Measurements from ENCODE around the gene RGP1.

RGP1 gene

GRCh38 chr9:35723426-35723825 is 25.7 kb upstream of the RGP1 start:
- no peak for DNase-seq (ENCODE audit: low spot score)

DNA sequence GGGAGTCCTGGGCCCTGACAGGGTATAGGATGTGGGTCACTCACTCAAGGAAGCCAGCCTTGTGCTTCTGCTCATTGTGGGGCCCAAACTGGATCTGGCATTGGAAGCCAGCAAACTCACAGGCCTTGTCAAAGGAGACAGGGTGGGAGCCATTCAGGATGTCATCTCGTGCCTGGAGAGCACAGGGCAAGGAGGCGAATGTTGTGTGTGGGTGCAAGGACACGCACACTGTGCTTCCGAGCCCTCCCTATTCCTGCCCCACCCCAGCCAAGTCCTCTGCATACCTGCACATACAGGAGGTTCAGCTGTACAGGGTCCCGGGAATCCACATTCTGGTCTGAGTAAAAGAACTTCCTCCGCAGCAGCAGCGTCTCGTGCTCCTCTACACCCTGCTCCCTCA is 25.2 kb upstream of the RGP1 start:
- DNase-seq (ENCODE audit: low spot score) = no peak

- DNase-seq (ENCODE audit: low spot score) = no peak
Observed at GRCh38 chr9:35725362-35725761, 23.7 kb upstream of the RGP1 start.

GRCh38 chr9:35726931-35727330 is 22.2 kb upstream of the RGP1 start:
- no peak for DNase-seq (ENCODE audit: low spot score)

- DNase-seq (ENCODE audit: low spot score) = no peak
Observed at GRCh38 chr9:35727676-35728040, 21.4 kb upstream of the RGP1 start.

DNA sequence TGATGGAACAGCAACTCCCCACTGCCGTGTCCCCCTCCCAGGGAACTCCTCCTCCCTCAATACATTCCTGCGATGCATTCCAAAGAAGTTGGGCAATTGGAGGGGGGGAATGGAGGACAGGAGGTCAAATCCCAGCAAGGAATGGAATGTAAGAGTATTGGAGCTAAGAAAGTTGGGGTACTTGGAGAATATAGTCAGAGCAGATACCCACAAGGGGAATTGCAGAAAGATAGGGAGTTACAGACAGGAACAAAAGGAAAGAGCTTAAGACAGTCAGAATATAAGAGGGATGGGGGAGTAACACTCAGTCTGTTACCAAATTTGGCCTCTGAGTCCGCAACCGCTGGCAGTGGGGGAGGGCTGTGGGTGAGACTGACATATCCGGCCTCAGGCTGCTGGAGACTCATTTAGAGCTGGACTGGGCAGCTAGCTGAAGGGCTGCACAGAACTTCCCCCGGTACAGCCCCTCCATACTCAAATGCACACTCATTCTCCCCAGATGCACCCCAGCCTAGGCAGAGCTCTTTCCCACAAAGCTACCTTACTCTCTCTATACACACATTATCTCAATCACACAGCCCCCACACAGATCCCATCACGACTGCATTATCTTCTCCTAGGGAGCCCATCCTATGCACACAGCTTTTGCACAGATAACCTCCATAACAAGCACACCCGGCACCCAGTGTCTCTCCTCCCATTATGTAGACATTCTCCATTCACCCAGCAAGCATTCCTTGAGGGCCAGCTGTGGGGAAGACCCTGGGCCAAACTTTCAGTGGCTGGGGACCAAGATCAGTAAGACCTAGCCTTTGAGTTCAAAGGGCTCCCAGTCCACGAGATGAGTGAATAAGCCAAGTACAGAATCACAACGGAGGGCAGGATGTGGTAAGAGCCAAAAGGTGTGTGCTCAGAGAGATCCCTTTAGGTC is 20.8 kb upstream of the RGP1 start:
- DNase-seq (ENCODE audit: low spot score) = no peak

DNA sequence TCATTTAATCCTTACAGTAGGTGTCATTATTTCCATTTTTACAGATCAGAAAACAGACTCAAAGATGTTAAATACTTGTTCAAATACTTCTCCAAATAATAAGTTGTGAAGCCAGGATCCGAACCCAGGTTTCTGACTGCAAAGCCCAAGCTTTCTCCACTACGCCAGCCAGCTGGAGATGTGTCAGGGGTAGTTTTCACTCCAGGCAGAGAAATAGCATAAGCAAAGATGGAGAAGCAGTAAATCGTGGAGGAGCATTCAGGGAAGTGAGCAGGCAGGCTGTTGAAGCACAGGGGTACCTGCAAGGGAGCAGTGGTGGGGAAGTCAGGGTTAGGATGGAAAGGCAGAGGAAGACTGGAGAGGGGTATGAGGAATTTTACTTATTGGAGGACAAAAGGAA is 20.0 kb upstream of the RGP1 start:
- no peak for DNase-seq (ENCODE audit: low spot score)

DNA sequence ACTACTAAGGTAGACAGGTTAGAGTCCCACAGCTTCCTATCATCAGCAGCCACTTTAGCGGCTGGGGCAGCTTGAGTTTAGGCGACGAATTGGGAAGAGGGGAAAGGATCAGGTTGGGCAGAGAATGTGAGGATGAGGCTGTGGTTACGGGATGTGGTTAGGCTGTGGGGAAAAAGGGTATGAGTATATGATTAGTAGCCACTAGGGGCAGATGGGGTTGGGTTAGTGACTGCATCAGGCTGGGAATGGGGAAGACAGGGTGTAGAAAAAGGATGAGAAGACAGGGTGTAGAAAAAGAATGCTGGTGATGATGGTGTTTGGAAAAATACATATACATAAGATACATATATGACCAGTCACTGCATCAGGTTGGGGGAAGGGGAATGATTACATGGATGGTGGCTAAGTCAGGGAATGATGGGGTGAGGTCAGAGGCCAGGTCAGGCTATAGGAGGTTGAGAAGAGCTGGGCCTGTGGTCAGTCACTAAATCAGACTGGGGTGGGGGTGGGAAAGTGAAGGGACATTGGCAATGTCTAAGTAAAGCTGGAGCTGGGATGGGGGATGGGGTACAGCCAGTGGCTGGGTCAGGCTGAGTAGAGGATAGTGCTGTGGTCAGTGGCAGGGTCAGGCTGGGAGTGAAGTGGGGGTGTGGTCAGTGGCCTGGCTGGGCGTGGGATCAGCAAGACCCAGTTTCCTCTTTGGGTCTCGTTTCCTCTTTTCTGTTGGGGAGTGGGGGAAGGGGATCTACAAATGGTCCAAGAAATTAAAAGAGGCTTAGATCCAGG is 19.2 kb upstream of the RGP1 start:
- DNase-seq (ENCODE audit: low spot score) = peak; percentile 82

DNA sequence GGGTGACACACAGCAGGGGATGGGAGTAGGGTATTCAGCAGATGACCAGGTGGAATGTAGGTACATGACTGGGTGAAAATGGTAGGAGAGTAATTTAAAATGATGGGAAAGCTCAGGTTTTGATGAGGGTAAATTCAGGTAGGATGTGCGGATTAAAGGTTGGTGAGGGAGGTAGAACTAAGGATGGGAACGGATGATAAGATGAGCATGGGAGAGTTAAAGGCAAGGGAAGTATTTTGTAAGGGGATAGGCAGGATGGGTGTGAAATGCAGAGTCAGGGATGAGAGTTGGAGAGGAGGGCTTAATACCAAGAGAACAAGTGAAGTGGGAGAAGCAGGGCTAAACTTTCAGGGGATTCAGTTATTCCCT is 18.6 kb upstream of the RGP1 start:
- no peak for DNase-seq (ENCODE audit: low spot score)

- DNase-seq (ENCODE audit: low spot score) = no peak
Observed at GRCh38 chr9:35731415-35732184, 17.5 kb upstream of the RGP1 start.

DNA sequence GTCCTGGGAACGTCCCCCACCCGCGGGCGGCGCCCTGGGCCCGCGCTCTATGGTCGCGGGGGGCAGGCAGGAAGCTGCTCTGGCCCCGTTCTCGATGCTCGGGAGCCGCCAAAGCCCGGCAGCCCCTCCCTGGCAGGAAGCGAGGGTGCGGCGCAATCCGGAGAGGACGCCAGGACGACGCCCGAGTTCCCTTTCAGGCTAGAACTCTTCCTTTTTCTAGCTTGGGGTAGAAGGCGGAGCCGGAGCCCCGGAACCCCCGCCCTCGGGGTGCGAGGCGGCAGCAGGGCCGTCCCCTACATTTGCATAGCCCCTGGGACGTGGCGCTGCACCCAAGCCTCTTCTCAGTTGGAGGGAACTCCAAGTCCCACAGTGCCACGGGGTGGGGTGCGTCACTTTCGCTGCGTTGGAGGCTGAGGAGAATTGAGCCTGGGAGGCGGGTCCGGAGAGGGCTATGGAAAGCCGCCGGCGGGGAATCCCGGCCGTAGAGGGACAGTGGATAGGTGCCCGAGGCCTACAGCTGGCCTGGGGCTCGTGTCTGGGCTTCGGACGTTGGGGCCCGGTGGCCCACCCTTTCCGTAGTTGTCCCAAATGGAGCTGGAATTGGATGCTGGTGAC is 16.8 kb upstream of the RGP1 start, which contains the start of the genes CREB3 and TLN1:
TSS of gene CREB3 (plus strand) at position 482 of the 615 bp plus-strand sequence. CDS start at position 589, 107 bp downstream.
TSS of gene TLN1 (minus strand) at position 11 of the 615 bp plus-strand sequence. CDS start 6,501 bp downstream, outside the sequence.
- DNase-seq (ENCODE audit: low spot score) = peak; percentile 98

GRCh38 chr9:35732800-35733541 is 16.1 kb upstream of the RGP1 start:
- DNase-seq (ENCODE audit: low spot score) = peak; percentile 84

- DNase-seq (ENCODE audit: low spot score) = no peak
Observed at GRCh38 chr9:35734096-35734495, 15.0 kb upstream of the RGP1 start.

- peak; percentile 61 for DNase-seq (ENCODE audit: low spot score)
Observed at GRCh38 chr9:35736201-35736633, 12.9 kb upstream of the RGP1 start.

- no peak for DNase-seq (ENCODE audit: low spot score)
Observed at GRCh38 chr9:35737143-35737542, 11.9 kb upstream of the RGP1 start.

DNA sequence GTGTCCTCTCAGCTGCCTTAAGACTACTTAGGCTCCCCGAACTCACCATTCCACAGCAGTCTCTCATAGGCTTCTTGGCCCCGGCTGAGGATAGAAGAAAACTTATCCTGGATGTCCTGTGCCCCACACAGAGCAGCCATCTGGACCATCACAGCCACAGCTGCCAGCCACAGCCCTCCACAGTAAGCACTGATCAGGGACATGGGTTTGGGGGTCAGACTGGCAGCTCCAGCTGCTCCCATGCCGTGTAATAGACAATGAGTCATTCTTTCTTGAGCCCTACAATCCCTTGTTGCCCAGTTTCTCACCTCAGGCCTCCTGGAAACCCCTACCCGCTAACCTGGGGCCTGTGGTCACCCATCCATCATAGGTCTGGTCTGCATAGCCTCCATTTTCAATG is 10.9 kb upstream of the RGP1 start:
- no peak for DNase-seq (ENCODE audit: low spot score)

DNA sequence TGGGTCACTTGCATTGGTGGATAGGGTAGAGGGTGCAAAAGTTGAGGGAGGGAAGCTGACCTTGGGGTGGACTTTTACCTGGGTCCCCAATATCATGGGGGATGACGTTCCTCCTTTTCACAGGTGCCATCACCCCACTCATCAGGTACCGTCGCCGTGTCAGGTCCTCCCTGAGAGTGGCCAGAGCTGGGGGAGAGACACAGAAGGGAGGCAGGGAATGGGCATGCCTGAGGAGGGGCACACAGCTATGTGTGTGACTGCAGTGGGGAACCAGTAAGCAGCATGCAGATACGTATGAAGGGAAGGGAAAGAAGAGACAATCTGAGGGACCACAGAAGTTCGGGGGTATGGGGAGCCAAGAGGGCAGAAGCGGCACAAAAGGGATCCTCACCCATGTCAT is 10.2 kb upstream of the RGP1 start:
- DNase-seq (ENCODE audit: low spot score) = no peak

- no peak for DNase-seq (ENCODE audit: low spot score)
Observed at GRCh38 chr9:35740243-35740642, 8.8 kb upstream of the RGP1 start.

GRCh38 chr9:35741740-35742139 is 7.3 kb upstream of the RGP1 start:
- DNase-seq (ENCODE audit: low spot score) = no peak

DNA sequence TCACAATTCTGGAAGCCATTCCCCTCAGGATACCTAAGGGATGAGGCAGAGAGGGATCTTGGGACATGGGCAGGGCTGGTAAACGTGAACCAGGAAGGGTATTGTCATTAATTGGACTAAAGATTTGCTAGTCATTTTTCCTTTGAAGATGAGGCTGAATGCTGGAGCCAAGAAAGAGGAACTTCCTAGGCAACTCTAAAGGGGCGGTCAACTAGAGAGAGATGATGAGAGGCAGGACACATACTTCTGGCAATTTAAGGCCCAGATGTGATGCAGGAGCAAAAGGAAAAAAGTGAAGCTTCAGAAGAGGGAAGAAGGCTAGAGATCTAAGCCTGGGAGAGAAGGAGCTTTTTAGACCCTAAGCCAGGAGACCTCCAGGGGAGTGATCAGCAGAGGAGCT is 5.6 kb upstream of the RGP1 start:
- no peak for DNase-seq (ENCODE audit: low spot score)

DNA sequence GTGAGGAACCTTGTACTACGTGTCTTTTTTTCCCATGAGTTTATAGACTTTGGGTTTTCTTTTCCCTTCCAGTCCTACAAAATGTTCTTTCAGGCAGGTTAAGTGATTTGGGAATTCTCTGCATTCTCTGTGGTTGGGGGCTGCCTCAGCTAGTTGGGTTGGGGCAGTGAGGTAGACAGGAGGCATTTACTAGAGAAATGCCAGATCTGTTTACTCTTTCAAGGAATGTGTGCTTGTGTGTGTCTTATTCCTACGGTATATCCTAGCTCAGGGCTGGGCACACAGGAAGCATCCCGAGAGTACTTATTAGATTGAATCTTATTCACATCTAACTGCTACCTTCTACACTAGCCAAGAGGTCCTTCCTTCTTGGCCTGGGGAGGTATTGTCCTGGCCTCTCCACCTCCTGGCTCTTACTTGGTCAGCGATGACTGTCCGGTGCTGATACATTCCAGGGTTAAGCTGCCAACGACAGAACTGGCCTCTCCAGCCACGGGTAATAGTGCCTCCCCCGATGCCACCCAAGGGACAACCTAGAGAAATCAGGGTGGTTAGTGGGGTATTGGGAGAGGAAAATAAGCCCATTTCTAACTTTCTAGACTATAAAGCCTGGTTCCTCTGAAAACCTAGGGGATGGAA is 5.1 kb upstream of the RGP1 start:
- no peak for DNase-seq (ENCODE audit: low spot score)

All from SW480 (cell line).